Measurements from ENCODE around the gene SCG5.

Gene SCG5

DNA sequence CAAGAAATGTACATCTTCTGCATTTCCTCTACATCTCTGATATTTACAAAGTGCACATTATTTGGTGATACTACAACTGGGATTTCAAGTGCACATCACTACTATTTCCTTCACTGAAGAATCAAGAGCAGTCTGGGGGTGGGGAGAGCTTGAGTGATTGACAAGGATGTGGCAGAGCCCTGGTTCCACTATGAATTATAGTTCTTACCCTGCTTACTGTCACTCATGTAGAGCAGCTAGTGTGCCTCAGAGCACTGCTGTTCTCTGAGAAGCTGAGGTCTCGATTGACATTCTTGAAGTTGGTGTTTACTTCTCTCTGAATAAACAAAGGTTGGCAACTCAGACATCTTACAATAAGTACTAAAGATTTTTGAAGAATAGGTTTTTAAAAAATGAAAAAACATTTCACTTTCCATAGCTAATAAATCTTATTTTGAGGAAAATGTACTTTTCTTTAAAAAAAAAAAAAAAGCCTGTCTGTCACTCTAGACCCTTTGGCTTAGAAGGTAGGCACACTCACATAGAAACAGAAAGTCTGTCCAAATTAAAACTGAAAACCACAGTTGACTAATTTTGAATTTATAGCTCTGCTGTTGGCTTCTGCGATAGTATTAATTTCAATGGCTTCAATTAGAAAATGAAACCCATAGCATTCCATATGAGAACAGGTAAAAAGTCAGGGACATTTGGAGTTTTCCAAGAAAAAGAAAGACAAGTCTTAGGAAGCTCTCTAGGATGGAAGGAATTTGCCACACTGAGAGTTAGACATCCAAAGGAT is 81.8 kb downstream of the SCG5 start:
- no peak for DNase-seq (ENCODE audit: low read depth)

DNA sequence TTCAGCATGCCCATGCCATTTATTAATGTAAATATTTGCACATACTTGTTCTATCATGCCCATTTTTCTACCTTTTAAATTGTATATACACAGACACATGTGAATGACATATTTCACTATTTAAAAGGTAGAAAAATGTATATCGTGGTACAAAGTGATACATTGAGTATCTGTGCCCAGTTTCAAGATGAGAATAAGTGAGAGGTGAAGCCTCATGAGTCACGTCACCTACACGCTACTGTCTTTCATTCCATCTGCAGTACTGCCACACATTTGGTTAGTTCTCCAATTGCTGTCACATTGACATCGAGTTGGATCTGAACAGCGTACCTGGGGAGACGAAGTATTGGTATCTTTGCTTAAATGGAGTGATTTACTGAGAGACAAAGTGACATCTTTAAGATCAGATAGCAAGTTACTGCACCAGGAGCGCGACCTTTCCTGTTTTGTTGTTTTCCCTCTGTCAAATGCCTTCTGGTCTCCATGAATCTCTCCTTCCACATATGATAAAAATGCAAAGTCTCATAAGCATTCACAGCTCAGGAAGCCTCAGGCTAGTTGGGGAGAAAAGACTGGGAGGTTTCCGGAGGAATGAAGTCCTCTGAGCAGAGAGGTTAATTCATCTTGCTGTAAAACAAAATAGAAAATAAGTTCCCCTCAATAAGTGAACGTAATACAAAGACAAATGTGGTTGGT is 88.3 kb downstream of the SCG5 start:
- no peak for DNase-seq (ENCODE audit: low read depth)

DNA sequence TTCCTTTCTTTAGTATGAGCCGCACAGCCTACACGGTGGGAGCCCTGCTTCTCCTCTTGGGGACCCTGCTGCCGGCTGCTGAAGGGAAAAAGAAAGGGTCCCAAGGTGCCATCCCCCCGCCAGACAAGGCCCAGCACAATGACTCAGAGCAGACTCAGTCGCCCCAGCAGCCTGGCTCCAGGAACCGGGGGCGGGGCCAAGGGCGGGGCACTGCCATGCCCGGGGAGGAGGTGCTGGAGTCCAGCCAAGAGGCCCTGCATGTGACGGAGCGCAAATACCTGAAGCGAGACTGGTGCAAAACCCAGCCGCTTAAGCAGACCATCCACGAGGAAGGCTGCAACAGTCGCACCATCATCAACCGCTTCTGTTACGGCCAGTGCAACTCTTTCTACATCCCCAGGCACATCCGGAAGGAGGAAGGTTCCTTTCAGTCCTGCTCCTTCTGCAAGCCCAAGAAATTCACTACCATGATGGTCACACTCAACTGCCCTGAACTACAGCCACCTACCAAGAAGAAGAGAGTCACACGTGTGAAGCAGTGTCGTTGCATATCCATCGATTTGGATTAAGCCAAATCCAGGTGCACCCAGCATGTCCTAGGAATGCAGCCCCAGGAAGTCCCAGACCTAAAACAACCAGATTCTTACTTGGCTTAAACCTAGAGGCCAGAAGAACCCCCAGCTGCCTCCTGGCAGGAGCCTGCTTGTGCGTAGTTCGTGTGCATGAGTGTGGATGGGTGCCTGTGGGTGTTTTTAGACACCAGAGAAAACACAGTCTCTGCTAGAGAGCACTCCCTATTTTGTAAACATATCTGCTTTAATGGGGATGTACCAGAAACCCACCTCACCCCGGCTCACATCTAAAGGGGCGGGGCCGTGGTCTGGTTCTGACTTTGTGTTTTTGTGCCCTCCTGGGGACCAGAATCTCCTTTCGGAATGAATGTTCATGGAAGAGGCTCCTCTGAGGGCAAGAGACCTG is 89.5 kb downstream of the SCG5 start:
- no peak for DNase-seq (ENCODE audit: low read depth)

DNA sequence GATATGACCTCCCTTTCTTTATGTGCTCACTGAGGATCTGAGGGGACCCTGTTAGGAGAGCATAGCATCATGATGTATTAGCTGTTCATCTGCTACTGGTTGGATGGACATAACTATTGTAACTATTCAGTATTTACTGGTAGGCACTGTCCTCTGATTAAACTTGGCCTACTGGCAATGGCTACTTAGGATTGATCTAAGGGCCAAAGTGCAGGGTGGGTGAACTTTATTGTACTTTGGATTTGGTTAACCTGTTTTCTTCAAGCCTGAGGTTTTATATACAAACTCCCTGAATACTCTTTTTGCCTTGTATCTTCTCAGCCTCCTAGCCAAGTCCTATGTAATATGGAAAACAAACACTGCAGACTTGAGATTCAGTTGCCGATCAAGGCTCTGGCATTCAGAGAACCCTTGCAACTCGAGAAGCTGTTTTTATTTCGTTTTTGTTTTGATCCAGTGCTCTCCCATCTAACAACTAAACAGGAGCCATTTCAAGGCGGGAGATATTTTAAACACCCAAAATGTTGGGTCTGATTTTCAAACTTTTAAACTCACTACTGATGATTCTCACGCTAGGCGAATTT is 91.2 kb downstream of the SCG5 start:
- DNase-seq (ENCODE audit: low read depth): no peak

DNA sequence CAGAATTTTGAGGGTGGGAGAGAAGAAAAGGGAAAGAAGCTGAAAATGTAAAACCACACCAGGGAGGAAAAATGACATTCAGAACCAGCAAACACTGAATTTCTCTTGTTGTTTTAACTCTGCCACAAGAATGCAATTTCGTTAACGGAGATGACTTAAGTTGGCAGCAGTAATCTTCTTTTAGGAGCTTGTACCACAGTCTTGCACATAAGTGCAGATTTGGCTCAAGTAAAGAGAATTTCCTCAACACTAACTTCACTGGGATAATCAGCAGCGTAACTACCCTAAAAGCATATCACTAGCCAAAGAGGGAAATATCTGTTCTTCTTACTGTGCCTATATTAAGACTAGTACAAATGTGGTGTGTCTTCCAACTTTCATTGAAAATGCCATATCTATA is 91.8 kb downstream of the SCG5 start:
- DNase-seq (ENCODE audit: low read depth): no peak

DNA sequence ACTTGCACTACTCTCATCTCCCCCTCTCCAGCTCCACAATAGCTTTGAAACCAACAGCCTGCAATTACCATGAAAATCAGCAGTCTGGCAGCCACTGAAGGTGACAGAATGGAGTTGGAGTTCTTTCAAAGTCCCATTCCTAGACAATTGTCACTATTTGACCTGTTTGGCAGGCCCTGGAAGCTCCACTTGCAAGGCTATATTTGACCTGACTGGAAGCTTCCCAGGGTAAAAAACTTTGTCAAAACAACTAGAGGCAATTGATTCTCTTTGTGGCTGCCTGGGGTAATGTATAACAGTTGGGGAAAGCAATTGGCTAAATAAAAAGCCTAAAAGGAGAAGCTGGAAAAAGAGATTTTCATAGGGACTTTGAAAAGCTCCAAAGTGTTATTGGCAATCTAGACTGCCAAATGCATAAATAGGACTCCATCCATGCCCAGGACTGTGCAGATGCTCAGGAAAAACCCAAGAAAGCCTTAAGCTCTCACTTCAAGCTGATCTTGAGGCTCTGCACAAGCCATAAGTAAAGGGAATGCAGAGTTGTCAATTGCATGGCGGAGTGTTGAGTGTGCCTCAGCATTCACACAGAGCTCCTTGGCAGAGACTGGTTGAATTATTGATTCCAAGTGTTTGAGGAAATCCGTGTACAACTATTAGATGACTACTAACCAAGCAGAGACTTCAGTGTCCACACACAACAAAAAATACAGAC is 94.6 kb downstream of the SCG5 start:
- DNase-seq (ENCODE audit: low read depth): no peak

DNA sequence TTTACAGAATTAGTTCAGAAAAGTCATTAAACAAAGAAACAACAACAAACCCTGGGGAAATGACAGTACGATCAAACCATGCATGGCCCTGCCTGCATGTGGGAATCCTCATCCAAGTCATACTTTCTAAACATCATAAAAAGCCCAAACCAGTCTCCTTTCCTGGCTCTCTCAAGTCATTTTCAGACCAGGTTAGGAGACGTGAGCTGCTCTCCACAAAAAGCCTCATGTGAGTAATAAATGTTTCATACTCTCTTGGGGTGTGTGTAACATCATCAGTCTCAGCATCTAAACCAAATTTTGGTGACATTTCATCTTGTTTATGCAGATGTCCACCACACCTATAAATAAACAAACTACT is 95.2 kb downstream of the SCG5 start:
- no peak for DNase-seq (ENCODE audit: low read depth)

DNA sequence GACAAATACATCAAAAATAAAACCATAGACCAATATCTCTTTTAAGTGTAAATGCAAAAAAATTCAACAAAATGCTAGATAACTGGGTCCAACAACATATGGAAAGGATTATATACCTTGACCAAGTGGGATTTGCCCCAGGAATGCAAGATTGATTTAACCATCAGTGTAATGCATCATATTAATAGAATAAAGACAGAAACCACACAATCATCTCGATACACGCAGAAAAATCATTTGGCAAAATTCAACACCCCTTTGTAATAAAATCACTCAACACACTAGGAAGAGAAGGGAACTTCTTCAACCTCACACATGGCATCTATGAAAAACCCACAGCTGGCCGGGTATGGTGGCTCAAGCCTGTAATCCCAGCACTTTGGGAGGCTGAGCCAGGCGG is 95.8 kb downstream of the SCG5 start:
- DNase-seq (ENCODE audit: low read depth): no peak

DNA sequence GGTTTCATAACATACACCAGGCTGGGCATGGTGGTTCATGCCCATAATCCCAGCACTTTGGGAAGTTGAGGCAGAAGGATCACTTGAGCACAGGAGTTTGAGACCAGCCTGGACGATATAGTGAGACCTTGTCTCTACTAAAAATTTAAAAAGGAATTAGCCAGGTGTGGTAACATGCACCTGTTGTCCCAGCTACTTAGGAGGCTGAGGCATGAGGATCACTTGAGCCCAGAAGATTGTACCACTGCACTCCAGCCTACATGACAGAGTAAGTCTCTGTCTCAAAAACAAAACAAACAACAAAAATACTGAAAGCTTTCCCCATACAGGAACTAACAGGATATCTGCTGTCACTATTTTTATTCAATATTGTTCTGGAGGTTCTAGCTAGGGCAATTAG is 97.2 kb downstream of the SCG5 start:
- DNase-seq (ENCODE audit: low read depth): no peak

DNA sequence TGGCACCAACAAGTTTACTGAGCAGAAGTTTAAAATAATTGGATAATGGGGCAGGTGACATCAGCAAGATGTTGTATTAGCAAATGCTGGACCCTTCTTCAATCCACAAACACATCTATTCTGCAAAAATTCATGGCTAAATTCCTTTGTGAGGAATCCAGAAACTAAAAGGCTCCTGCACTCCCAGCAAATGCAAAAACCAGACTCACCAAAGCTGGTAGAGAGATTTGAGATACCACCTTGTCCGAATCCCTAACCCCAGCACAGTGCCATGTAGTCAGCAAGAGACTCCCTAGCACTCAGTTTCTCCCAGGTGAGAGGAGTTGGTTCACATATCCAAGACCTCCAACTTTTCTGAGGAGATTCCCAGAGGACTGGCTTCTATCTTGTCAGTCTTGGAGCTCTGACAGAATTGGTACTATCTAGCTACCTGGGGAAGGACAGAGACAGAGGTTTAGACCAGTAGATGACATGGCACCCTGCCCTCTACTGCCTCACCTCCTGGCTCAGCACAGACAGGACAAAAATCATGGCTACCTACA is 98.1 kb downstream of the SCG5 start:
- DNase-seq (ENCODE audit: low read depth): no peak

DNA sequence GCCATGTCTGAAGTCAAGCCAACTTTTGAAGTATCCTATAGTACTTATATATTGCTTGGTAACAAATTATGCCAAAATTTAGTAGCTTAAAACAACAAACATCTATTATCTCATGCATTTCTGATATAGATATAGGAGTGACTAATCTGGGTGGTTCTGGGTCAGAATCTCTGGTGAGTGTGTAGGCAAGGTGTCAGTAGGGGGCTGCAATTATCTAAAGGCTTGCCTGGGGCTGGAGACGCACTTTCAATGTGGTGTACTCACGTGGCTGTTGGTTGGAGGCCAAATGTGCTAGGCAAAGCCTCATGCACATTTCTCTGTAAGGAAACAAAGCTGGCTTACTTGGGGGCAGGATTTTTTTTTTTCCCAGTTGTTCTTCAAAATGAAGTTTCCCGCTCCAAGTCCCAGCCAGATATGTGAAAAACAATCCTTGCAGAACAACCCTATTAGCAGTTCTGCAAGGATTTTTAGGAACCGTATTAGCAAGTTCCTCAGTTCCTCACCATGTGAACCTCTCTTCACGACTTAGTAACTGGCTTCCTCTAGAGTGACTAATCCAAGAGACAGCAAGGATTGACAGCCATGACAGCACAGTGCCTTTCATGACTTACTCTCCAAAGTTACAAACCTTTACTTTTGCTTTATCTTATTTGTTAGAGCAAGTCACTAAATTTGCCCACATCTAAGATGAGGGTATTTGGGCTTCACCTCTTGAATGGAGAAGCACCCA is 102.1 kb downstream of the SCG5 start:
- no peak for DNase-seq (ENCODE audit: low read depth)

DNA sequence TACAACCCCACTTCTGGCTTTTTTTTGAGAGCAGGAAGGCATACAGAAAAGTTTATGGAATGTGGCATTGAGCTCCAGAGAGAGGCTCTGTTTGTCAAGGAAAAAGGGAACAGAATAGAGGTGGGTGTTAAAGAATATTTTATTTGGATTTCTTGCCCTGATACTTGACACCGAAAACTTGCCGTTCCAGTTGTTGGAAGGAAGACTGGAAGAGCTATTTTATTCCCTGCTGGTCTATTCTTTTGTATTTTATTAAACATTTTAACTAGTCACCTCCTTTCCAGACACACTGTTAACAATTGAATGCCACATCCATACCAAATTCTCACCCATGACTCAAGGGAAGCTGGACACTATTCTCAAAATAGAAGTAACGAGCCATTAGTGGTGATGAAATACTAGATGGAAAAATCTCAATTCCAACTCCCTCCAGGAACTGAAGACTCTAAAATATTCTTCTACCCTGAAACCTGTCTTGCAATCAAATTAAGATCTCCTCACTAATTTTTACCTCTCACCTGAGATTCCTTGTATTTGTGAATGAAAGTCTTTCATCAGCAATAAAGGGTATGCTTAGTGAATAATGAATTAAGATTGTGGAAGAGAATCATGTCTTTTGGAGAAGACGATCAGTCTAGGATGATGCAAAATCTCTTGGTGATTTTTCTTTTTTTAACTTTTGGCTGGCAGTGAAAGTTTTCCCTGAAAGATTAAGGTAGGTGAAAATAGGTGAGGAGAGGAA is 104.8 kb downstream of the SCG5 start:
- no peak for DNase-seq (ENCODE audit: low read depth)

Measured in stimulated activated CD8-positive, alpha-beta memory T cell treated with anti-CD3 and anti-CD28 coated beads, Interleukin-15, amount 100 ng/mL, for 24 hours (primary cell).